Neuronal stem cell (in vitro differentiated cells): ENCODE data around the gene PKP4.
"Not testable (repeated sequence)": the region's sequence is repeated elsewhere in the genome, so short reads cannot be mapped to it uniquely, and the experiment has no call there.

Experiments used
- DNase-seq: peaks from one replicate; pipeline ENCODE4 v3.0.0-alpha.2; 2013; ENCODE audit warnings: low spot score
- H2AFZ ChIP-seq: one replicate; pipeline ENCODE4 v1.6.1; 2013; ENCODE audit warnings: mild to moderate bottlenecking, low read length, inconsistent platforms
- H2AK5ac ChIP-seq: 2 replicates; pipeline ENCODE4 v1.6.1; 2013; ENCODE audit warnings: low read depth, mild to moderate bottlenecking, inconsistent platforms, low read length, moderate library complexity, mixed read lengths
- H2BK120ac ChIP-seq: 2 replicates; pipeline ENCODE4 v1.6.1; 2013; ENCODE audit warnings: low read depth, mild to moderate bottlenecking, inconsistent platforms, low read length, moderate library complexity, mixed read lengths
- H2BK12ac ChIP-seq: one replicate; pipeline ENCODE4 v1.6.1; 2013; ENCODE audit warnings: low read length, inconsistent platforms
- H2BK15ac ChIP-seq: 2 replicates; pipeline ENCODE4 v1.6.1; 2013; ENCODE audit warnings: mild to moderate bottlenecking, low read length, inconsistent platforms, mixed read lengths
- H2BK5ac ChIP-seq: one replicate; pipeline ENCODE4 v1.6.1; 2013; ENCODE audit warnings: inconsistent platforms, mild to moderate bottlenecking, low read length, moderate library complexity
- H3K14ac ChIP-seq: one replicate; pipeline ENCODE4 v1.6.1; 2013; ENCODE audit warnings: low read length, inconsistent platforms
- H3K18ac ChIP-seq: 2 replicates; pipeline ENCODE4 v1.6.1; 2013; ENCODE audit warnings: low read length, inconsistent platforms
- H3K23ac ChIP-seq: 2 replicates; pipeline ENCODE4 v1.6.1; 2013; ENCODE audit warnings: low read depth, mild to moderate bottlenecking, mixed read lengths, low read length, inconsistent platforms; ENCODE audit not compliant: poor library complexity
- H3K27ac ChIP-seq: replicated peaks from 3 replicates; pipeline ENCODE4 v1.5.1; 2013; ENCODE audit warnings: low read length, inconsistent platforms
- H3K27me3 ChIP-seq, 3 experiments: 2 replicates each; pipeline ENCODE4 v1.6.1; 2013; ENCODE audit warnings: low read length in 3 of 3, mild to moderate bottlenecking in 2 of 3, inconsistent platforms in 1 of 3, low read depth in 1 of 3, mixed read lengths in 1 of 3, moderate library complexity in 1 of 3; ENCODE audit not compliant: control insufficient read depth in 3 of 3, insufficient read depth in 3 of 3
- H3K36me3 ChIP-seq, 2 donors: replicated peaks in 1 of 2; 2 replicates each; pipeline ENCODE4 v1.6.1; 2013; ENCODE audit warnings: low read length in 2 of 2; ENCODE audit not compliant: control insufficient read depth in 2 of 2, insufficient read depth in 2 of 2
- H3K4ac ChIP-seq: 2 replicates; pipeline ENCODE4 v1.6.1; 2013; ENCODE audit warnings: inconsistent platforms, mild to moderate bottlenecking, low read length, moderate library complexity
- H3K4me1 ChIP-seq, 2 donors: 1 replicate in 1 of 2; 2 replicates in 1 of 2; pipeline ENCODE4 v1.6.1; 2013; ENCODE audit warnings: low read length in 2 of 2, low read depth in 1 of 2; ENCODE audit not compliant: control insufficient read depth in 2 of 2, insufficient read depth in 1 of 2
- H3K4me2 ChIP-seq: one replicate; pipeline ENCODE4 v1.6.1; 2013; ENCODE audit warnings: mild to moderate bottlenecking, low read length, inconsistent platforms; ENCODE audit not compliant: insufficient read depth, poor library complexity, severe bottlenecking
- H3K4me3 ChIP-seq, 2 donors: 2 replicates each; pipeline ENCODE4 v1.5.1; 2013; ENCODE audit warnings: low read length in 2 of 2, mild to moderate bottlenecking in 2 of 2, inconsistent platforms in 1 of 2, moderate library complexity in 1 of 2
- H3K79me1 ChIP-seq: one replicate; pipeline ENCODE4 v1.6.1; 2013; ENCODE audit warnings: low read depth, mild to moderate bottlenecking, inconsistent platforms, low read length, moderate library complexity
- H3K9ac ChIP-seq: one replicate; pipeline ENCODE4 v1.6.1; 2013; ENCODE audit warnings: mild to moderate bottlenecking, low read depth, low read length, inconsistent platforms; ENCODE audit not compliant: poor library complexity
- H3K9me3 ChIP-seq, 2 donors: replicated peaks in 1 of 2; 2 replicates each; pipeline versions ENCODE3 to v1.6.1; 2013; ENCODE audit warnings: low read length in 2 of 2, mild to moderate bottlenecking in 2 of 2, inconsistent platforms in 1 of 2, low read depth in 1 of 2, mixed read lengths in 1 of 2, moderate library complexity in 1 of 2; ENCODE audit not compliant: control insufficient read depth in 2 of 2, insufficient read depth in 1 of 2
- H4K8ac ChIP-seq: one replicate; pipeline ENCODE4 v1.6.1; 2013; ENCODE audit warnings: low read depth, mild to moderate bottlenecking, inconsistent platforms, low read length, moderate library complexity
- H4K91ac ChIP-seq: one replicate; pipeline ENCODE4 v1.6.1; 2013; ENCODE audit warnings: low read length, low read depth, mild to moderate bottlenecking, inconsistent platforms; ENCODE audit not compliant: poor library complexity
- WGBS, 2 donors: extraction: QIAGEN DNeasy Blood & Tissue Kit; methylation state at CpG; one replicate each; pipeline ENCODE4 v1.1.7; 2013; ENCODE audit warnings: missing lambda C conversion rate in 2 of 2, mixed read lengths in 1 of 2; ENCODE audit not compliant: insufficient read length in 2 of 2, insufficient replicate concordance in 1 of 2; ENCODE audit errors: extremely low coverage in 2 of 2; 5-methylcytosine and 5-hydroxymethylcytosine counted together

PKP4 gene

DNA sequence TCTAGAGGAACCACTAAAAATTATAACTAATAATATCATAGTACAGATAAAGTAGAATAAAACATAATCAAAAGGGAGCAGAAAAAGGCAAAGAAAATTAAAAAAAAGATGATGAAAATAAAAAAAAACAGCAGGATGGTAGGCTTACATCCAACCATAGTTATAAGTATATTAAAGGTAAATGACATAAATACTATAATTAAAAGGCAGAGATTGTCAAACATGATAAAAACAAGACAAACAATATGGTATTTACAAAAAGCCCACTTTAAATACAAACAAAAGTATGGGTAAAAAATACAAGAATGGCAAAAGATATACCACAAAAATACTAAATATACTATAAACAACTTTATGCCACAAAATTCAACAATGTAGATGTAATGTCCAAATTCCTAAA lies 24.6 kb upstream of the PKP4 start:
- H3K79me1 ChIP-seq, result peaks cover 2% of the 10 kb centered on the region
- no peak overlapping the region for H2BK120ac ChIP-seq
- H4K8ac ChIP-seq, result no peak overlapping the region
- no peak overlapping the region for H3K9ac ChIP-seq
- no peak overlapping the region for H3K4ac ChIP-seq
- H3K27ac ChIP-seq, result no peak overlapping the region
- H3K27me3 ChIP-seq, result no peaks in the 10 kb centered on the region
- H2AFZ ChIP-seq, result no peak overlapping the region
- no peak overlapping the region for H2BK12ac ChIP-seq
- H2AK5ac ChIP-seq, result no peak overlapping the region
- H3K14ac ChIP-seq, result no peak overlapping the region
- H3K4me2 ChIP-seq, result no peak overlapping the region
- H3K4me3 ChIP-seq, result no peak overlapping the region
- H2BK15ac ChIP-seq, result no peak overlapping the region
- no peak overlapping the region for H2BK5ac ChIP-seq
- peaks cover 2 to 6% of the 10 kb centered on the region in 2 donors for H3K9me3 ChIP-seq
- no peaks in the 10 kb centered on the region for H3K36me3 ChIP-seq
- no peak overlapping the region for H3K23ac ChIP-seq
- H4K91ac ChIP-seq, result no peak overlapping the region
- H3K18ac ChIP-seq, result no peak overlapping the region
- DNase-seq, result no peak
- no peaks in the 10 kb centered on the region for H3K4me1 ChIP-seq

DNA sequence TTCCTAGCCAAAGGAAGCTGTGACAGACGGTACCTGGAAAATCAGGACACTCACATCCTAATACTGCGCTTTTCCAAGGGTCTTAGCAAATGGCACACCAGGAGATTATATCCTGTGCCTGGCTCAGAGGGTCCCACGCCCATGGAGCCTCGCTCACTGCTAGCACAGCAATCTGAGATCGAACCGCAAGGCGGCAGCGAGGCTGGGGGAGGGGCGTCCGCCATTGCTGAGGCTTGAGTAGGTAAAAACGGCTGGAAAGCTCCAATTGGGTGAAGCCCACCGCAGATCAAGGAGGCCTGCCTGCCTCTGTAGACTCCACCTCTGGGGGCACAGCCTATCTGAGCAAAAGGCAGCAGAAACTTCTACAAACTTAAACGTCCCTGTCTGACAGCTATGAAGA lies 23.0 kb upstream of the PKP4 start:
- not testable (repeated sequence) for H3K4ac ChIP-seq, H3K79me1 ChIP-seq

DNA sequence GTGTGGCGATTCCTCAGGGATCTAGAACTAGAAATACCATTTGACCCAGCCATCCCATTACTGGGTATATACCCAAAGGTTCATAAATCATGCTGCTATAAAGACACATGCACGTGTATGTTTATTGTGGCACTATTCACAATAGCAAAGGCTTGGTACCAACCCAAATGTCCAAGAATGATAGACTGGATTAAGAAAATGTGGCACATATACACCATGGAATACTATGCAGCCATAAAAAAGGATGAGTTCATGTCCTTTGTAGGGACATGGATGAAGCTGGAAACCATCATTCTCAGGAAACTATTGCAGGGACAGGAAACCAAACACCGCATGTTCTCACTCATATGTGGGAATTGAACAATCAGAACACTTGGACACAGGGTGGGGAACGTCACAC lies 17.7 kb upstream of the PKP4 start:
- H3K4me1 ChIP-seq, H3K4me2 ChIP-seq, H4K91ac ChIP-seq, DNase-seq, H3K4me3 ChIP-seq, H3K9ac ChIP-seq, H3K23ac ChIP-seq, H3K18ac ChIP-seq, H3K9me3 ChIP-seq, H2BK12ac ChIP-seq, H3K27ac ChIP-seq, H2AK5ac ChIP-seq, H2AFZ ChIP-seq, H2BK120ac ChIP-seq, H2BK5ac ChIP-seq, H2BK15ac ChIP-seq, H4K8ac ChIP-seq, H3K36me3 ChIP-seq, H3K4ac ChIP-seq, H3K14ac ChIP-seq, H3K27me3 ChIP-seq, H3K79me1 ChIP-seq: not testable (repeated sequence)
- no CpG with 5 or more reads among the region's 4 CpGs for WGBS, 2 donors

More for the DNA sequence above, 23.0 kb upstream of the PKP4 start:
- not testable (repeated sequence) for H3K27ac ChIP-seq, H3K9me3 ChIP-seq, H4K91ac ChIP-seq, H2BK12ac ChIP-seq, H2BK15ac ChIP-seq, H3K27me3 ChIP-seq, H3K4me1 ChIP-seq, DNase-seq, H3K4me3 ChIP-seq, H4K8ac ChIP-seq, H2BK120ac ChIP-seq, H3K23ac ChIP-seq, H3K14ac ChIP-seq, H2AFZ ChIP-seq, H2BK5ac ChIP-seq, H3K36me3 ChIP-seq, H3K18ac ChIP-seq, H3K9ac ChIP-seq, H3K4me2 ChIP-seq, H2AK5ac ChIP-seq
- no CpG with 5 or more reads among the region's 13 CpGs for WGBS, 2 donors

DNA sequence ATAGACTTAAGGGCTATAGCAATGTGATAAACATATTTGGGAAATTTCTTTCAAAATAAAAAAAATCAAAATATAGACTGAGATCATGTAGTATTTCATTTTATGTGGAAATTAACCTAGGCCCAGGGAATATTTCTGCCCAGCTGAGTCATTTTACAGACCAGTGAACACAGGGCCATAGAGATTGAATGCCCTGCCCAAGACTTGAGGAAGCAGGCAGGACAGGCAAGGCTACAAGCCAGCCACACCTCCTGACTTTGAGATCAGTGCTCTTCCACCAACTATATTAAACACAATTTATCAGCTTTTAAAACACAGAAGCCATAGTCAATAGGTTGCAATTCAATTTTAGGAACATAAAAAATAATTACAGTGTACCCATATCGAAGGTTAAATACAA lies 13.1 kb upstream of the PKP4 start:
- no peak overlapping the region for H3K27ac ChIP-seq
- H4K91ac ChIP-seq, result no peak overlapping the region
- H3K9me3 ChIP-seq, result no peaks in the 10 kb centered on the region
- H2AK5ac ChIP-seq, result no peak overlapping the region
- no peak overlapping the region for H2BK12ac ChIP-seq
- H3K4me1 ChIP-seq, result no peaks in the 10 kb centered on the region
- no peak overlapping the region for H3K18ac ChIP-seq
- H3K4me2 ChIP-seq, result no peak overlapping the region
- DNase-seq, result no peak
- no peak overlapping the region for H2BK15ac ChIP-seq
- H3K4ac ChIP-seq, result no peak overlapping the region
- H3K79me1 ChIP-seq, result no peaks in the 10 kb centered on the region
- H2AFZ ChIP-seq, result no peak overlapping the region
- no peak overlapping the region for H2BK120ac ChIP-seq
- no peak overlapping the region for H3K23ac ChIP-seq
- no peak overlapping the region for H2BK5ac ChIP-seq
- WGBS, 2 donors, result no CpG with 5 or more reads among the region's 1 CpG
- no peak overlapping the region for H3K14ac ChIP-seq
- no peaks in the 10 kb centered on the region for H3K27me3 ChIP-seq
- no peak overlapping the region for H3K9ac ChIP-seq
- H3K4me3 ChIP-seq, result no peak overlapping the region
- H3K36me3 ChIP-seq, result no peaks in the 10 kb centered on the region
- no peak overlapping the region for H4K8ac ChIP-seq
